22Rv1 (cell line): ENCODE measurements around the gene OPTC.

ENCODE experiments used
- ZFX ChIP-seq: fragments of 450-650 bp; IDR thresholded peaks from 2 replicates; pipeline ENCODE4 v1.6.1; 2017; ENCODE audit warnings: antibody characterized with exemption, borderline replicate concordance
- TF ChIP-seq, protein P1 (sequence below): fragments of 450-650 bp; IDR thresholded peaks from 2 replicates; pipeline ENCODE4 v1.5.1; 2017; ENCODE audit warnings: mild to moderate bottlenecking

DNA sequence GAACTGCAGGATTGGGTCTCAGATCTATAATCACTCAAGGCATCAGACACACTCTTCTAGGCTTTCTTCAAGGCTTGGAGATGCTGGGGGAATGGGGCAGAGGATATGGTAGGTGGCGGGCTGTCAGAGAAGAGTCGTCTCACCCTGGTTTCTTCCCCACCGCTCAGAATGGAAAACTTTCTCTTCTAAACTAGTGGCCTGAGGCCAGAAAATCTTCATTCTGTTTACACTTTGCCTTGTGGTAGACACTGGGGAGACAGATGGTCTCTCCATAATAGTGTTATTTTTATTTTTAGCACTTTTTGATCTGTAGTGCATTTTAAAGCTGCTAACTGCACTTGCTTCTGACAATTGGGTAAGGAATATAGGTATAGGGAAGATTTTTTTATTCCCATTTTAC, 15.7 kb upstream of the OPTC start:
- TF ChIP-seq, protein P1, sequence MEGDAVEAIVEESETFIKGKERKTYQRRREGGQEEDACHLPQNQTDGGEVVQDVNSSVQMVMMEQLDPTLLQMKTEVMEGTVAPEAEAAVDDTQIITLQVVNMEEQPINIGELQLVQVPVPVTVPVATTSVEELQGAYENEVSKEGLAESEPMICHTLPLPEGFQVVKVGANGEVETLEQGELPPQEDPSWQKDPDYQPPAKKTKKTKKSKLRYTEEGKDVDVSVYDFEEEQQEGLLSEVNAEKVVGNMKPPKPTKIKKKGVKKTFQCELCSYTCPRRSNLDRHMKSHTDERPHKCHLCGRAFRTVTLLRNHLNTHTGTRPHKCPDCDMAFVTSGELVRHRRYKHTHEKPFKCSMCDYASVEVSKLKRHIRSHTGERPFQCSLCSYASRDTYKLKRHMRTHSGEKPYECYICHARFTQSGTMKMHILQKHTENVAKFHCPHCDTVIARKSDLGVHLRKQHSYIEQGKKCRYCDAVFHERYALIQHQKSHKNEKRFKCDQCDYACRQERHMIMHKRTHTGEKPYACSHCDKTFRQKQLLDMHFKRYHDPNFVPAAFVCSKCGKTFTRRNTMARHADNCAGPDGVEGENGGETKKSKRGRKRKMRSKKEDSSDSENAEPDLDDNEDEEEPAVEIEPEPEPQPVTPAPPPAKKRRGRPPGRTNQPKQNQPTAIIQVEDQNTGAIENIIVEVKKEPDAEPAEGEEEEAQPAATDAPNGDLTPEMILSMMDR, result no peak
- no peak for TF ChIP-seq ZFX
